GM12878 (cell line): ENCODE results near the gene MAP3K10. TPM values are rescaled to one million over a fixed set of nuclear protein-coding genes. Genes with fewer than 3 reads are reported as not detected.

Experiments
- ATAC-seq: fragments of 200-7000 bp; cut with Tn5 transposase; 3 replicates; pipeline ENCODE4 v1.9.1; 2020; ENCODE audit warnings: mild to moderate bottlenecking, moderate library complexity
- BruUV-seq: library from RNA; stranded (reverse); fragments of 400-500 nt; replicated peaks from 2 replicates; lab custom pipeline; 2021; lab: Mats Ljungman, UMichigan
- CTCF ChIA-PET: fragments of 300-600 bp; sonication (Branson Sonifier 250); formaldehyde crosslinking; extraction: SDS; loops from one replicate; lab custom pipeline; 2021; ENCODE audit warnings: inconsistent platforms; lab: Yijun Ruan, JAX
- POLR2A ChIA-PET: fragments of 350-600 bp; formaldehyde crosslinking; extraction: SDS; loops from one replicate; lab custom pipeline; 2021; ENCODE audit warnings: inconsistent platforms; lab: Charles Lee
- RAD21 ChIA-PET: fragments of 300-600 bp; sonication (Branson Sonifier 250); formaldehyde crosslinking; loops from one replicate; lab custom pipeline; 2023; ENCODE audit warnings: antibody characterized with exemption; ENCODE audit not compliant: unreplicated experiment; lab: Charles Lee
- SMC1A ChIA-PET: fragments of 300-600 bp; sonication (Branson Sonifier 250); formaldehyde crosslinking; loops from one replicate; lab custom pipeline; 2023; ENCODE audit not compliant: unreplicated experiment, uncharacterized antibody; lab: Charles Lee
- DNase-seq: peaks from one replicate; pipeline ENCODE4 v3.0.0-alpha.2; 2011; ENCODE audit warnings: low read depth, low spot score
- FAIRE-seq: peaks from 3 replicates; lab custom pipeline; 2011; peaks lifted over from hg19 to GRCh38; lab: Jason Lieb, UNC
- H2AFZ ChIP-seq: 2 replicates; pipeline ENCODE4 v1.6.0; 2011; ENCODE audit warnings: low read depth, low read length, control low read depth; ENCODE audit not compliant: control insufficient read depth
- H3K27ac ChIP-seq: 2 replicates; pipeline ENCODE4 v1.5.1; 2011; ENCODE audit warnings: control low read depth; ENCODE audit not compliant: control insufficient read depth, insufficient read depth
- H3K27me3 ChIP-seq, 2 experiments: replicated peaks in 1 of 2; 2 replicates each; pipeline versions ENCODE4 v1.6.0 to v1.6.1; 2011; ENCODE audit warnings: low read length in 1 of 2; ENCODE audit not compliant: control insufficient read depth in 2 of 2, insufficient read depth in 2 of 2
- H3K36me3 ChIP-seq, 2 experiments: 2 replicates each; pipeline ENCODE4 v1.5.1; 2011; ENCODE audit warnings: low read length in 1 of 2; ENCODE audit not compliant: control insufficient read depth in 2 of 2, insufficient read depth in 2 of 2
- H3K4me1 ChIP-seq: 2 replicates; pipeline ENCODE4 v1.6.1; 2011; ENCODE audit warnings: mild to moderate bottlenecking, low read length, moderate library complexity, mixed read lengths; ENCODE audit not compliant: control insufficient read depth, insufficient read depth
- H3K4me2 ChIP-seq: 2 replicates; pipeline ENCODE4 v1.6.0; 2011; ENCODE audit warnings: control low read depth; ENCODE audit not compliant: control insufficient read depth, insufficient read depth
- H3K4me3 ChIP-seq: fragments of 200-600 bp; sonication (generic); 2 replicates; pipeline ENCODE4 v1.5.1; 2016
- H3K79me2 ChIP-seq: 2 replicates; pipeline ENCODE4 v1.6.0; 2011; ENCODE audit warnings: low read length; ENCODE audit not compliant: control insufficient read depth, insufficient read depth
- H3K9ac ChIP-seq: 2 replicates; pipeline ENCODE4 v1.8.0; 2011; ENCODE audit warnings: low read length, control low read depth, mixed read lengths; ENCODE audit not compliant: control insufficient read depth, insufficient read depth
- H3K9me3 ChIP-seq: replicated peaks from 3 replicates; pipeline ENCODE4 v1.5.1; 2011; ENCODE audit warnings: mild to moderate bottlenecking, low read length; ENCODE audit not compliant: control insufficient read depth, insufficient read depth
- H4K20me1 ChIP-seq: 2 replicates; pipeline ENCODE4 v1.6.0; 2011; ENCODE audit not compliant: control insufficient read depth, insufficient read depth
- CEBPB ChIP-seq, 2 experiments: fragments of 150-350 bp in 1 of 2; IDR thresholded peaks; 2 replicates each; pipeline ENCODE4 v1.6.1; 2012 to 2014; ENCODE audit warnings: low read depth in 2 of 2, low read length in 2 of 2, borderline replicate concordance in 1 of 2, inconsistent platforms in 1 of 2
- YY1 ChIP-seq: IDR thresholded peaks from 2 replicates; pipeline ENCODE4 v1.6.1; 2011; ENCODE audit warnings: low read depth, mild to moderate bottlenecking, low read length
- WGBS: methylation state at CpG from one replicate; pipeline ENCODE4 v1.1.6; 2016; ENCODE audit warnings: low lambda C conversion rate; ENCODE audit not compliant: insufficient replicate concordance, insufficient coverage; ENCODE audit errors: missing lambda C conversion rate; 5-methylcytosine and 5-hydroxymethylcytosine counted together
- in situ Hi-C: fragments of 300-500 bp; cut with MboI; formaldehyde crosslinking; loops from 9 replicates; pipeline ENCODE4 v1.14.3; 2018; ENCODE audit warnings: mixed read lengths
- intact Hi-C: fragments of 100-400 bp; cut with micrococcal nuclease; formaldehyde crosslinking; loops from one replicate; pipeline ENCODE4 v1.14.2; 2022; ENCODE audit not compliant: unreplicated experiment
- polyA plus RNA-seq, 11 experiments: library from polyadenylated mRNA; depleted of rRNA in 4 of 11; unstranded in 6 of 11; stranded (reverse) in 5 of 11; fragments of >200 nt; fragmentation: Nextera tagmentation in 4 of 11; fragmentation: Illumina TruSeq in 1 of 11; extraction: Ambion mirVana in 4 of 11; extraction: Trizol in 1 of 11; gene quantifications; 1 replicate in 1 of 11; 2 replicates in 10 of 11; pipeline versions ENCODE4 v1.2.1 to v1.2.3, GENCODE V29; 2011 to 2016; ENCODE audit warnings: inconsistent platforms in 2 of 11, missing spikeins in 2 of 11, low read depth in 1 of 11
- total RNA-seq, 4 experiments: library from RNA; depleted of rRNA in 3 of 4; stranded (reverse); fragments of >200 nt in 3 of 4; fragmentation: Illumina TruSeq in 1 of 4; extraction: Trizol in 1 of 4; gene quantifications; 2 replicates each; pipeline versions ENCODE4 v1.2.1 to v1.2.3, GENCODE V29; 2013 to 2021
- TF ChIP-seq, protein P1 (sequence below), 3 experiments: IDR thresholded peaks in 2 of 3; conservative IDR thresholded peaks in 1 of 3; 2 replicates each; pipeline ENCODE4 v1.5.1; 2011; ENCODE audit warnings: low read depth in 3 of 3, low read length in 3 of 3, mild to moderate bottlenecking in 3 of 3, control low read depth in 2 of 3, moderate library complexity in 2 of 3, inconsistent platforms in 1 of 3, mixed read lengths in 1 of 3; ENCODE audit not compliant: control insufficient read depth in 2 of 3, insufficient read depth in 1 of 3; ENCODE audit errors: extremely low read depth in 1 of 3
- TF ChIP-seq, protein P2 (sequence below): fragments of 450-650 bp; IDR thresholded peaks from 2 replicates; pipeline ENCODE4 v1.6.1; 2016; ENCODE audit warnings: mild to moderate bottlenecking
- TF ChIP-seq, protein P3 (sequence below): IDR thresholded peaks from 2 replicates; pipeline ENCODE4 v1.6.1; 2012; ENCODE audit warnings: low read depth, low read length, improper control_type of control experiment
- TF ChIP-seq, protein P4 (sequence below): fragments of 450-650 bp; IDR thresholded peaks from 2 replicates; pipeline ENCODE4 v1.6.1; 2017; ENCODE audit warnings: mild to moderate bottlenecking

Gene MAP3K10
- total and polyA plus RNA-seq, 10 of the 15 experiments (the other 5 are each of a cell fraction or from before 2014, with no cell fraction given): 0.11 to 16.6 (median 2.6) TPM

DNA sequence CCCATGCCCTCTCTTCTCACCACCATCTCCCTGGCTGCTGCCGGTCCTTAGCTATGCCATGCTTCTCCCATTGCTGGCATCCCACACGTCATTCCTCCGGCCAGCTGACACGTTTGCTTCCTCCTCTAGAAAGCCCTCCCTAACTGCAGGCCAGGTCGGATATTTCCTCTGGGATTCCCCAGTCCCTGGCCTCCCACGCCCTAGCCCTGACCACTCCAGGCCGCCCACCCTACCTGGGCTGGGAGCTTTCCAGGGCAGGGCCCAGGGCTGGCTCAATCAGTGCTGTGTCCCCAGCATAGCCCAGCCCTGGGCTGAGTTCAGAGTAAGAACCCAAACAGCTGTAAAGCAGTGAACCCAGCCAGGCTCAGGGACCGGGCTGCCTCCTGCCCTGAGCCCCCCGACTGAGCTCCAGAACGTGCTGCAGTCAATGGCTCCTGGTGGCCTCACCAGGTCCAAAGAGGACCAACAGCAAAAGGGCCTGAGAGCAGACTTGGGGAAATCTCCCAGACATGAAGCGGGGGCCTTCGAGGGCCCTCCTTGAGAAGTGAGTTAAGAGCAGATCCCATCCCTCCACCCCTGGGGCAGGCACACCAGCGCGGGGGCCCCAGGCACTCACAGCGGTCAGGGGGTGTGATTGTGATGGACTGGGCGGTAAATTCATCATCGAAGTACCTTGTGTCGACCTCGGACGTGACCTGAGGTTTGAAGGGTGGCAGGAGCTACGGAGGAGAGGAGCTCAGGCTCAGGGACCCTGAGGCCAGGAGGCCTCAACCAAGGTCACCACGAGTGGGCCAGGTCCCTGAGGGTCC, 43.4 kb downstream of the MAP3K10 start:
- Histone ChIP-seq H3K79me2 (no peaks in the 10 kb centered on the region), H3K27me3 (no peaks in the 10 kb centered on the region), H3K27ac (no peak overlapping the region), H3K4me3 (no peak overlapping the region), H3K9ac (no peak overlapping the region), H3K4me2 (no peak overlapping the region), H4K20me1 (no peaks in the 10 kb centered on the region), H2AFZ (no peak overlapping the region), H3K9me3 (no peaks in the 10 kb centered on the region), H3K4me1 (no peaks in the 10 kb centered on the region), H3K36me3 (peaks cover 15 to 37% of the 10 kb centered on the region in 2 experiments; a peak in 3 of 4 replicates)
- POLR2A ChIA-PET: no interaction called here
- no peak for TF ChIP-seq YY1
- SMC1A ChIA-PET: no interaction called here
- BruUV-seq: no TSS peak
- no peak for DNase-seq
- in situ Hi-C loops (no loop called here), intact Hi-C loops (no loop called here)
- CTCF ChIA-PET: no interaction called here
- no peak for ATAC-seq
- no peak for FAIRE-seq
- RAD21 ChIA-PET: no interaction called here
- 95% methylated on average over 22 of the region's 22 CpGs for WGBS

DNA sequence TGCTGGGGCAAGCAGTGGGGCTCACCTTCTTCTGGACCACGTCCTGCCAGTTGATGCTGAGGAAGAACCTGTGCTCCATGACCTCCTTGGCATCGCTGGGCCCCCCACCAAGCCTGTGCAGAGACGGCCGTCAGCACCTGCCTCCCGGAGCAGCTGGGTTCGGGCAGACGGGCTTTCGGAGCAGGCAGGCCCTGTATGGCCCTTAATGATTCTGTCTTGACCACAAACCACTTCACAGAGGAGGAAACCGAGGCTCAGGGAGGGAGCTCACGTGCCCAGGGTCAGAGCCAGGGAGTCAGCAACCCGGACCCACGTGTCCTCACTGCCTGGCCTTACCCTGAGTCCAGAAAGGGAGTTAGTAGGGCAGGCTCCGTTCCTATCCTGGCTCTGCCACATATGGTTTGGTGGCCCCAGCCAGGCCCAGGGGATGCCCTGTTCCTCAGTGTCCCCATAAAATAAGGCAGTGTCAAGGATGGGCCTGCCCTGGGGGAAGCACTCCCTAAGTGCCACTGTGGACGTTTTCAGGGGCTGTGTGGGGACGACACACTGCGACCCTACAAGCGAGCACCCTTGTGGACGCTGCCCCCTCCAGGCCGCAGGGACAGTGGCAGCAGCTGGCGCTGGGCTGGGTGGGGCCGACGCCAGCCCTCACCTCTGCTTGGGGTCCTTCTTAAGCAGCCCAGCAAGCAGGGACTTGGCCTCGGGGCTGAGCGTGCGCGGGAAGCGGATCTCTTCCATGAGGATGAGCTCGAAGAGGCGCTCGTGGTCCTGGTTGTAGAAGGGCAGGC, 44.2 kb downstream of the MAP3K10 start:
- H3K9ac ChIP-seq: no peak overlapping the region
- ChIA-PET POLR2A (no interaction called here), SMC1A (no interaction called here), RAD21 (no interaction called here), CTCF (no interaction called here)
- in situ Hi-C loops: no loop called here
- H3K9me3 ChIP-seq: no peaks in the 10 kb centered on the region
- H3K27me3 ChIP-seq: no peaks in the 10 kb centered on the region
- no peak overlapping the region for H3K4me3 ChIP-seq
- peaks cover 20 to 43% of the 10 kb centered on the region in 2 experiments; a peak in 3 of 4 replicates for H3K36me3 ChIP-seq
- 94% methylated on average over 30 of the region's 30 CpGs for WGBS
- intact Hi-C loops: no loop called here
- H3K4me1 ChIP-seq: no peaks in the 10 kb centered on the region
- 0 out of 3 replicates have a peak, but pooled peaks have one; percentile 32 for ATAC-seq
- no peak overlapping the region for H3K27ac ChIP-seq
- no peak for FAIRE-seq
- no peak overlapping the region for H3K4me2 ChIP-seq
- H4K20me1 ChIP-seq: no peaks in the 10 kb centered on the region
- no peaks in the 10 kb centered on the region for H3K79me2 ChIP-seq
- no peak for DNase-seq
- TF ChIP-seq, protein P1, sequence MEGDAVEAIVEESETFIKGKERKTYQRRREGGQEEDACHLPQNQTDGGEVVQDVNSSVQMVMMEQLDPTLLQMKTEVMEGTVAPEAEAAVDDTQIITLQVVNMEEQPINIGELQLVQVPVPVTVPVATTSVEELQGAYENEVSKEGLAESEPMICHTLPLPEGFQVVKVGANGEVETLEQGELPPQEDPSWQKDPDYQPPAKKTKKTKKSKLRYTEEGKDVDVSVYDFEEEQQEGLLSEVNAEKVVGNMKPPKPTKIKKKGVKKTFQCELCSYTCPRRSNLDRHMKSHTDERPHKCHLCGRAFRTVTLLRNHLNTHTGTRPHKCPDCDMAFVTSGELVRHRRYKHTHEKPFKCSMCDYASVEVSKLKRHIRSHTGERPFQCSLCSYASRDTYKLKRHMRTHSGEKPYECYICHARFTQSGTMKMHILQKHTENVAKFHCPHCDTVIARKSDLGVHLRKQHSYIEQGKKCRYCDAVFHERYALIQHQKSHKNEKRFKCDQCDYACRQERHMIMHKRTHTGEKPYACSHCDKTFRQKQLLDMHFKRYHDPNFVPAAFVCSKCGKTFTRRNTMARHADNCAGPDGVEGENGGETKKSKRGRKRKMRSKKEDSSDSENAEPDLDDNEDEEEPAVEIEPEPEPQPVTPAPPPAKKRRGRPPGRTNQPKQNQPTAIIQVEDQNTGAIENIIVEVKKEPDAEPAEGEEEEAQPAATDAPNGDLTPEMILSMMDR (IDR thresholded peaks at IDR 0.05 in 2 of 3, conservative IDR thresholded peaks at IDR 0.05 in 1 of 3; ENCODE audit: control insufficient read depth in 2 of 3, extremely low read depth in 1 of 3, insufficient read depth in 1 of 3, low read depth in 3 of 3, low read length in 3 of 3): 0 out of 6 replicates have a peak, but pooled peaks of 1 of the 3 experiments have one; percentile 18
- TF ChIP-seq CEBPB (IDR thresholded peaks at IDR 0.05; ENCODE audit: borderline replicate concordance in 1 of 2, low read depth in 2 of 2, low read length in 2 of 2): no peak
- TF ChIP-seq, protein P2, sequence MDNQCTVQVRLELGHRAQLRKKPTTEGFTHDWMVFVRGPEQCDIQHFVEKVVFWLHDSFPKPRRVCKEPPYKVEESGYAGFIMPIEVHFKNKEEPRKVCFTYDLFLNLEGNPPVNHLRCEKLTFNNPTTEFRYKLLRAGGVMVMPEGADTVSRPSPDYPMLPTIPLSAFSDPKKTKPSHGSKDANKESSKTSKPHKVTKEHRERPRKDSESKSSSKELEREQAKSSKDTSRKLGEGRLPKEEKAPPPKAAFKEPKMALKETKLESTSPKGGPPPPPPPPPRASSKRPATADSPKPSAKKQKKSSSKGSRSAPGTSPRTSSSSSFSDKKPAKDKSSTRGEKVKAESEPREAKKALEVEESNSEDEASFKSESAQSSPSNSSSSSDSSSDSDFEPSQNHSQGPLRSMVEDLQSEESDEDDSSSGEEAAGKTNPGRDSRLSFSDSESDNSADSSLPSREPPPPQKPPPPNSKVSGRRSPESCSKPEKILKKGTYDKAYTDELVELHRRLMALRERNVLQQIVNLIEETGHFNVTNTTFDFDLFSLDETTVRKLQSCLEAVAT: no peak
- TF ChIP-seq, protein P3, sequence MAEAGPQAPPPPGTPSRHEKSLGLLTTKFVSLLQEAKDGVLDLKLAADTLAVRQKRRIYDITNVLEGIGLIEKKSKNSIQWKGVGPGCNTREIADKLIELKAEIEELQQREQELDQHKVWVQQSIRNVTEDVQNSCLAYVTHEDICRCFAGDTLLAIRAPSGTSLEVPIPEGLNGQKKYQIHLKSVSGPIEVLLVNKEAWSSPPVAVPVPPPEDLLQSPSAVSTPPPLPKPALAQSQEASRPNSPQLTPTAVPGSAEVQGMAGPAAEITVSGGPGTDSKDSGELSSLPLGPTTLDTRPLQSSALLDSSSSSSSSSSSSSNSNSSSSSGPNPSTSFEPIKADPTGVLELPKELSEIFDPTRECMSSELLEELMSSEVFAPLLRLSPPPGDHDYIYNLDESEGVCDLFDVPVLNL: no peak
- TF ChIP-seq, protein P4, sequence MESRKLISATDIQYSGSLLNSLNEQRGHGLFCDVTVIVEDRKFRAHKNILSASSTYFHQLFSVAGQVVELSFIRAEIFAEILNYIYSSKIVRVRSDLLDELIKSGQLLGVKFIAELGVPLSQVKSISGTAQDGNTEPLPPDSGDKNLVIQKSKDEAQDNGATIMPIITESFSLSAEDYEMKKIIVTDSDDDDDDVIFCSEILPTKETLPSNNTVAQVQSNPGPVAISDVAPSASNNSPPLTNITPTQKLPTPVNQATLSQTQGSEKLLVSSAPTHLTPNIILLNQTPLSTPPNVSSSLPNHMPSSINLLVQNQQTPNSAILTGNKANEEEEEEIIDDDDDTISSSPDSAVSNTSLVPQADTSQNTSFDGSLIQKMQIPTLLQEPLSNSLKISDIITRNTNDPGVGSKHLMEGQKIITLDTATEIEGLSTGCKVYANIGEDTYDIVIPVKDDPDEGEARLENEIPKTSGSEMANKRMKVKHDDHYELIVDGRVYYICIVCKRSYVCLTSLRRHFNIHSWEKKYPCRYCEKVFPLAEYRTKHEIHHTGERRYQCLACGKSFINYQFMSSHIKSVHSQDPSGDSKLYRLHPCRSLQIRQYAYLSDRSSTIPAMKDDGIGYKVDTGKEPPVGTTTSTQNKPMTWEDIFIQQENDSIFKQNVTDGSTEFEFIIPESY: peak; percentile 76
- no peak overlapping the region for H2AFZ ChIP-seq
- no TSS peak for BruUV-seq
